ENCODE measurements around the gene KCNQ2. TPM values are rescaled to one million over a fixed set of nuclear protein-coding genes. Genes with fewer than 3 reads are reported as not detected.

The KCNQ2 gene
- total RNA-seq: not detected

GRCh38 chr20:63471981-63472831 is at the start of gene KCNQ2:
KCNQ2 (minus strand) TSS chr20:63472655; CDS start chr20:63472463, 192 bp downstream.
- no peak for DNase-seq (ENCODE audit: low spot score in 2 of 2)
- no peaks in the 10 kb centered on the region for H3K9me3 ChIP-seq
- TF ChIP-seq EP300 (IDR thresholded peaks at IDR 0.05): no peak
- no peak for TF ChIP-seq CTCF (IDR thresholded peaks at IDR 0.05)
- TF ChIP-seq POLR2A (IDR thresholded peaks at IDR 0.05): no peak
- peaks cover 0 to 93% of the 10 kb centered on the region in 2 donors for H3K27me3 ChIP-seq
- no peak within 1 kb of the TSS for H3K27ac ChIP-seq
- 0% methylated on average over 4 to 6 of the region's 111 CpGs for WGBS, 2 donors
- no peak within 1 kb of the TSS for H3K4me3 ChIP-seq
- H3K4me1 ChIP-seq: peaks cover 0 to 16% (median 5%) of the 10 kb centered on the region in 4 donors
- no peaks in the 10 kb centered on the region for H3K36me3 ChIP-seq

GRCh38 chr20:63521602-63522001 is 49.1 kb upstream of the KCNQ2 start:
- DNase-seq (ENCODE audit: low spot score in 2 of 2): no peak
- TF ChIP-seq CTCF (IDR thresholded peaks at IDR 0.05): no peak

GRCh38 chr20:63520934-63521601 is 48.6 kb upstream of the KCNQ2 start:
- peak; percentile 75 to 76 for TF ChIP-seq EP300 (IDR thresholded peaks at IDR 0.05)
- TF ChIP-seq POLR2A (IDR thresholded peaks at IDR 0.05): no peak
- TF ChIP-seq CTCF (IDR thresholded peaks at IDR 0.05): peak in 2 of 5 experiments; percentile 11 to 16
- H3K27ac ChIP-seq: peak overlapping the region; percentile 93 to 100 (median 95)

More at GRCh38 chr20:63521602-63522001, 49.1 kb upstream of the KCNQ2 start:
- H3K27me3 ChIP-seq: peaks cover 0 to 4% of the 10 kb centered on the region in 2 donors
- 15 to 23% methylated on average over 20 to 23 of the region's 23 CpGs for WGBS, 2 donors
- H3K4me1 ChIP-seq: peaks cover 0 to 43% (median 16%) of the 10 kb centered on the region in 4 donors
- H3K36me3 ChIP-seq: peaks cover 0 to 31% (median 0%) of the 10 kb centered on the region in 3 donors
- H3K27ac ChIP-seq: peak overlapping the region; percentile 93 to 100 (median 95)
- peaks cover 0 to 10% (median 0%) of the 10 kb centered on the region in 4 donors for H3K9me3 ChIP-seq
- H3K4me3 ChIP-seq: peak overlapping the region; percentile 69 to 99 (median 85)

GRCh38 chr20:63520504-63520933 is 48.1 kb upstream of the KCNQ2 start, which contains the start of gene PPDPF:
PPDPF (plus strand) TSS chr20:63520765; CDS start chr20:63521309, 544 bp downstream.
- WGBS, 2 donors: 0 to 2% methylated on average over 4 to 13 of the region's 64 CpGs
- TF ChIP-seq EP300 (IDR thresholded peaks at IDR 0.05) (peak in 1 of 2 donors; percentile 97), CTCF (IDR thresholded peaks at IDR 0.05) (peak in 1 of 5 experiments; percentile 21), POLR2A (IDR thresholded peaks at IDR 0.05) (peak; percentile 92 to 97)
- H3K27ac ChIP-seq: peak within 1 kb of the TSS; percentile 93 to 100 (median 95)
- H3K9me3 ChIP-seq: peaks cover 0 to 10% (median 0%) of the 10 kb centered on the region in 4 donors
- H3K4me3 ChIP-seq: peak within 1 kb of the TSS; percentile 69 to 99 (median 85)
- peaks cover 0 to 31% (median 0%) of the 10 kb centered on the region in 3 donors for H3K36me3 ChIP-seq
- DNase-seq (ENCODE audit: low spot score in 2 of 2): peak; percentile 70
- peaks cover 0 to 4% of the 10 kb centered on the region in 2 donors for H3K27me3 ChIP-seq
- peaks cover 0 to 43% (median 16%) of the 10 kb centered on the region in 4 donors for H3K4me1 ChIP-seq

More at GRCh38 chr20:63520934-63521601, 48.6 kb upstream of the KCNQ2 start:
- peak; percentile 51 to 67 for DNase-seq (ENCODE audit: low spot score in 2 of 2)
- Histone ChIP-seq H3K4me3 (peak overlapping the region; percentile 69 to 99 (median 85)), H3K4me1 (peaks cover 0 to 43% (median 16%) of the 10 kb centered on the region in 4 donors), H3K9me3 (peaks cover 0 to 10% (median 0%) of the 10 kb centered on the region in 4 donors), H3K36me3 (peaks cover 0 to 31% (median 0%) of the 10 kb centered on the region in 3 donors), H3K27me3 (peaks cover 0 to 4% of the 10 kb centered on the region in 2 donors)
- 0 to 1% methylated on average over 3 to 31 of the region's 68 CpGs for WGBS, 2 donors
